ENCODE results near the gene SAE1. TPM values are rescaled to one million over a fixed set of nuclear protein-coding genes. Genes with fewer than 3 reads are reported as not detected.
A peak's percentile ranks its signal among the peaks of the same experiment; 100 is the strongest.

SAE1 gene
- total and polyA plus RNA-seq, 2 experiments from 2014 or later: 115 to 236 TPM

GRCh38 chr19:47186446-47187334 is 56.1 kb downstream of the SAE1 start:
- Mint-ChIP-seq H3K27ac (peak overlapping the region; percentile 45), H3K36me3 (ENCODE audit: low read depth) (peaks cover 70% of the 10 kb centered on the region), H3K4me3 (no peak overlapping the region), H3K27me3 (ENCODE audit: insufficient read depth, low read depth, poor library complexity) (peaks cover 5% of the 10 kb centered on the region), H3K4me1 (peaks cover 6% of the 10 kb centered on the region), H3K9me3 (no peaks in the 10 kb centered on the region)
- Histone ChIP-seq H3K4me1 (ENCODE audit: insufficient read depth) (no peaks in the 10 kb centered on the region), H3F3A (replicated peaks; ENCODE audit: low read depth) (peaks cover 57% of the 10 kb centered on the region), H3K36me3 (ENCODE audit: insufficient read depth) (peaks cover 27% of the 10 kb centered on the region), H3K27me3 (ENCODE audit: insufficient read depth) (no peaks in the 10 kb centered on the region), H3K4me3 (no peak overlapping the region), H2AFZ (no peak overlapping the region), H3K4me2 (no peak overlapping the region), H4K20me1 (replicated peaks; ENCODE audit: insufficient read depth) (peaks cover 38% of the 10 kb centered on the region), H3K27ac (ENCODE audit: low read depth) (peak overlapping the region; percentile 87), H3K79me2 (replicated peaks; ENCODE audit: insufficient read depth) (peaks cover 76% of the 10 kb centered on the region), H3K9me2 (ENCODE audit: insufficient read depth) (no peaks in the 10 kb centered on the region)
- DNase-seq (ENCODE audit: low spot score) (no peak), ATAC-seq (peak; percentile 56)
- no peak for TF ChIP-seq JUNB (IDR thresholded peaks at IDR 0.05; ENCODE audit: unreplicated experiment)
- 0 out of 4 replicates have a peak, but pooled peaks of 1 of the 2 experiments have one; percentile 9 for TF ChIP-seq CTCF (conservative IDR thresholded peaks at IDR 0.05; ENCODE audit: low read depth in 2 of 2)

- H3K36me3 Mint-ChIP-seq (ENCODE audit: low read depth): peaks cover 64% of the 10 kb centered on the region
- peaks cover 75% of the 10 kb centered on the region for H3K79me2 ChIP-seq (replicated peaks; ENCODE audit: insufficient read depth)
- TF ChIP-seq POLR2AphosphoS5 (IDR thresholded peaks at IDR 0.05; ENCODE audit: low read depth) (no peak), NANOG (IDR thresholded peaks at IDR 0.05; ENCODE audit: borderline replicate concordance) (no peak), REST (IDR thresholded peaks at IDR 0.05; ENCODE audit: unreplicated experiment) (no peak), EZH2phosphoT487 (IDR thresholded peaks at IDR 0.05; ENCODE audit: unreplicated experiment) (no peak), JUNB (IDR thresholded peaks at IDR 0.05; ENCODE audit: unreplicated experiment) (no peak), ZNF462 (CRISPR knock-in tag; IDR thresholded peaks at IDR 0.05) (no peak)
Observed at GRCh38 chr19:47187335-47187655, 56.7 kb downstream of the SAE1 start.

More at GRCh38 chr19:47187335-47187655, 56.7 kb downstream of the SAE1 start:
- no peaks in the 10 kb centered on the region for H3K9me3 Mint-ChIP-seq
- H3K27ac Mint-ChIP-seq: peak overlapping the region; percentile 45
- Histone ChIP-seq H3K4me3 (no peak overlapping the region), H3K27ac (ENCODE audit: low read depth) (peak overlapping the region; percentile 87), H4K20me1 (replicated peaks; ENCODE audit: insufficient read depth) (peaks cover 44% of the 10 kb centered on the region), H3K36me3 (ENCODE audit: insufficient read depth) (peaks cover 22% of the 10 kb centered on the region), H3F3A (replicated peaks; ENCODE audit: low read depth) (peaks cover 57% of the 10 kb centered on the region), H3K4me2 (no peak overlapping the region), H3K27me3 (ENCODE audit: insufficient read depth) (no peaks in the 10 kb centered on the region), H3K4me1 (ENCODE audit: insufficient read depth) (no peaks in the 10 kb centered on the region), H3K9me2 (ENCODE audit: insufficient read depth) (no peaks in the 10 kb centered on the region), H2AFZ (no peak overlapping the region)
- peaks cover 5% of the 10 kb centered on the region for H3K27me3 Mint-ChIP-seq (ENCODE audit: insufficient read depth, low read depth, poor library complexity)
- DNase-seq (ENCODE audit: low spot score) (no peak), ATAC-seq (no peak)
- H3K4me1 Mint-ChIP-seq: peaks cover 6% of the 10 kb centered on the region
- H3K4me3 Mint-ChIP-seq: no peak overlapping the region

All from GM23338 (cell line).